Measurements from ENCODE around the gene PEX3.

DNA sequence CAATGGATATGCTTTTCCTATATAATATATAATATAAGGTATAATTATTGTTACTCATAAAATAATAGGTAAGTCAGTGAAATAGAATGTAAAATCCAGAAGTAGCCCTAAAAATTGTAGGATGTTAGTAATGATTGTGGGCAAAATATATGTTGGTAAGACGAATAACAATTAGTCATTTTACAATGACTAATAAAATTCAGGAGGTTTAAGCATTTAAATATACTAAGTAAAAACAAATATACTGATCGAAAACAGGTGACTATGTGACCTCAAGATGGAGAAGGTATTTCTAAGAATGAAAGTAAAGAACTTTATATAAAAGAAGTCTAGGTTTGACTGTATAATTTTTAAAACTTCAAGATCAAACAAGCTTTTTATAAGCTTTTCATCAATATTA, 32.0 kb downstream of the PEX3 start:
- TF ChIP-seq TOX (CRISPR knock-in tag; IDR thresholded peaks at IDR 0.05; ENCODE audit: borderline replicate concordance) (no peak), RARB (CRISPR knock-in tag; IDR thresholded peaks at IDR 0.05) (no peak), ZNF565 (CRISPR knock-in tag; conservative IDR thresholded peaks at IDR 0.05; ENCODE audit: low read depth) (no peak), ESRRG (CRISPR knock-in tag; IDR thresholded peaks at IDR 0.05) (no peak), ZFP3 (CRISPR knock-in tag; IDR thresholded peaks at IDR 0.05) (no peak)
- TF ChIP-seq, protein P1, sequence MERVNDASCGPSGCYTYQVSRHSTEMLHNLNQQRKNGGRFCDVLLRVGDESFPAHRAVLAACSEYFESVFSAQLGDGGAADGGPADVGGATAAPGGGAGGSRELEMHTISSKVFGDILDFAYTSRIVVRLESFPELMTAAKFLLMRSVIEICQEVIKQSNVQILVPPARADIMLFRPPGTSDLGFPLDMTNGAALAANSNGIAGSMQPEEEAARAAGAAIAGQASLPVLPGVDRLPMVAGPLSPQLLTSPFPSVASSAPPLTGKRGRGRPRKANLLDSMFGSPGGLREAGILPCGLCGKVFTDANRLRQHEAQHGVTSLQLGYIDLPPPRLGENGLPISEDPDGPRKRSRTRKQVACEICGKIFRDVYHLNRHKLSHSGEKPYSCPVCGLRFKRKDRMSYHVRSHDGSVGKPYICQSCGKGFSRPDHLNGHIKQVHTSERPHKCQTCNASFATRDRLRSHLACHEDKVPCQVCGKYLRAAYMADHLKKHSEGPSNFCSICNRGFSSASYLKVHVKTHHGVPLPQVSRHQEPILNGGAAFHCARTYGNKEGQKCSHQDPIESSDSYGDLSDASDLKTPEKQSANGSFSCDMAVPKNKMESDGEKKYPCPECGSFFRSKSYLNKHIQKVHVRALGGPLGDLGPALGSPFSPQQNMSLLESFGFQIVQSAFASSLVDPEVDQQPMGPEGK (CRISPR knock-in tag; IDR thresholded peaks at IDR 0.05; ENCODE audit: borderline replicate concordance), result no peak

Data from SK-N-SH treated with all-trans-retinoic acid at 6 μM for 48 hours (cell line).